GM23338 (cell line): ENCODE measurements around the gene RPEL1.

Source experiments
- CREB1 ChIP-seq: fragments of 250-450 bp; sonication (Bioruptor Pico); IDR thresholded peaks from 2 replicates; pipeline ENCODE4 v1.5.0; 2020; ENCODE audit warnings: low read depth, mild to moderate bottlenecking, moderate library complexity
- ETS1 ChIP-seq: IDR thresholded peaks from 2 replicates; pipeline ENCODE4 v1.6.1; 2016; ENCODE audit warnings: antibody characterized with exemption
- EZH2 ChIP-seq: fragments of 200-600 bp; sonication (generic); IDR thresholded peaks from one replicate; pipeline ENCODE4 v1.8.0; 2017; ENCODE audit warnings: antibody characterized with exemption, mild to moderate bottlenecking, low read depth; ENCODE audit not compliant: unreplicated experiment
- EZH2phosphoT487 ChIP-seq: fragments of 200-600 bp; sonication (generic); IDR thresholded peaks from one replicate; pipeline ENCODE4 v1.8.1; 2018; ENCODE audit warnings: antibody characterized with exemption; ENCODE audit not compliant: unreplicated experiment
- JUNB ChIP-seq: IDR thresholded peaks from one replicate; pipeline ENCODE4 v1.6.1; 2016; ENCODE audit warnings: antibody characterized with exemption; ENCODE audit not compliant: unreplicated experiment
- NANOG ChIP-seq: IDR thresholded peaks from 2 replicates; pipeline ENCODE4 v1.6.1; 2016; ENCODE audit warnings: antibody characterized with exemption, borderline replicate concordance
- POLR2AphosphoS5 ChIP-seq: IDR thresholded peaks from 2 replicates; pipeline ENCODE4 v1.6.1; 2016; ENCODE audit warnings: antibody characterized with exemption, low read depth
- REST ChIP-seq: IDR thresholded peaks from one replicate; pipeline ENCODE4 v1.6.1; 2018; ENCODE audit warnings: antibody characterized with exemption; ENCODE audit not compliant: unreplicated experiment
- STAT1 ChIP-seq: IDR thresholded peaks from one replicate; pipeline ENCODE4 v1.6.1; 2016; ENCODE audit warnings: antibody characterized with exemption; ENCODE audit not compliant: unreplicated experiment
- ZNF114 ChIP-seq: fragments of 250-450 bp; sonication (Bioruptor Pico); IDR thresholded peaks from 2 replicates; pipeline ENCODE4 v1.5.0; 2020; ENCODE audit warnings: mild to moderate bottlenecking, moderate library complexity
- ZNF331 ChIP-seq: fragments of 250-450 bp; sonication (Bioruptor Pico); IDR thresholded peaks from 2 replicates; pipeline ENCODE4 v1.5.0; 2020; ENCODE audit warnings: low read depth, mild to moderate bottlenecking, moderate library complexity
- TF ChIP-seq, protein P1 (sequence below), 2 experiments: fragments of 200-600 bp in 1 of 2; sonication (generic) in 1 of 2; conservative IDR thresholded peaks; 2 replicates each; pipeline versions ENCODE4 v1.5.1 to v1.6.1; 2016 to 2017; ENCODE audit warnings: antibody characterized with exemption in 2 of 2, low read depth in 2 of 2, mild to moderate bottlenecking in 2 of 2, moderate library complexity in 1 of 2
- TF ChIP-seq, protein P2 (sequence below): fragments of 250-450 bp; sonication (Bioruptor Pico); IDR thresholded peaks from 2 replicates; pipeline ENCODE4 v1.5.0; 2020; ENCODE audit warnings: mild to moderate bottlenecking, moderate library complexity

- TF ChIP-seq, protein P1, sequence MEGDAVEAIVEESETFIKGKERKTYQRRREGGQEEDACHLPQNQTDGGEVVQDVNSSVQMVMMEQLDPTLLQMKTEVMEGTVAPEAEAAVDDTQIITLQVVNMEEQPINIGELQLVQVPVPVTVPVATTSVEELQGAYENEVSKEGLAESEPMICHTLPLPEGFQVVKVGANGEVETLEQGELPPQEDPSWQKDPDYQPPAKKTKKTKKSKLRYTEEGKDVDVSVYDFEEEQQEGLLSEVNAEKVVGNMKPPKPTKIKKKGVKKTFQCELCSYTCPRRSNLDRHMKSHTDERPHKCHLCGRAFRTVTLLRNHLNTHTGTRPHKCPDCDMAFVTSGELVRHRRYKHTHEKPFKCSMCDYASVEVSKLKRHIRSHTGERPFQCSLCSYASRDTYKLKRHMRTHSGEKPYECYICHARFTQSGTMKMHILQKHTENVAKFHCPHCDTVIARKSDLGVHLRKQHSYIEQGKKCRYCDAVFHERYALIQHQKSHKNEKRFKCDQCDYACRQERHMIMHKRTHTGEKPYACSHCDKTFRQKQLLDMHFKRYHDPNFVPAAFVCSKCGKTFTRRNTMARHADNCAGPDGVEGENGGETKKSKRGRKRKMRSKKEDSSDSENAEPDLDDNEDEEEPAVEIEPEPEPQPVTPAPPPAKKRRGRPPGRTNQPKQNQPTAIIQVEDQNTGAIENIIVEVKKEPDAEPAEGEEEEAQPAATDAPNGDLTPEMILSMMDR (conservative IDR thresholded peaks at IDR 0.05; ENCODE audit: low read depth in 2 of 2) = peak in 1 of 2 experiments; percentile 10; a peak in 1 of 4 replicates
- TF ChIP-seq POLR2AphosphoS5 (no peak), CREB1 (no peak), EZH2phosphoT487 (no peak), EZH2 (no peak), REST (no peak), ZNF331 (CRISPR knock-in tag) (no peak), JUNB (no peak), STAT1 (no peak), ETS1 (no peak), ZNF114 (no peak), NANOG (no peak)
- TF ChIP-seq, protein P2, sequence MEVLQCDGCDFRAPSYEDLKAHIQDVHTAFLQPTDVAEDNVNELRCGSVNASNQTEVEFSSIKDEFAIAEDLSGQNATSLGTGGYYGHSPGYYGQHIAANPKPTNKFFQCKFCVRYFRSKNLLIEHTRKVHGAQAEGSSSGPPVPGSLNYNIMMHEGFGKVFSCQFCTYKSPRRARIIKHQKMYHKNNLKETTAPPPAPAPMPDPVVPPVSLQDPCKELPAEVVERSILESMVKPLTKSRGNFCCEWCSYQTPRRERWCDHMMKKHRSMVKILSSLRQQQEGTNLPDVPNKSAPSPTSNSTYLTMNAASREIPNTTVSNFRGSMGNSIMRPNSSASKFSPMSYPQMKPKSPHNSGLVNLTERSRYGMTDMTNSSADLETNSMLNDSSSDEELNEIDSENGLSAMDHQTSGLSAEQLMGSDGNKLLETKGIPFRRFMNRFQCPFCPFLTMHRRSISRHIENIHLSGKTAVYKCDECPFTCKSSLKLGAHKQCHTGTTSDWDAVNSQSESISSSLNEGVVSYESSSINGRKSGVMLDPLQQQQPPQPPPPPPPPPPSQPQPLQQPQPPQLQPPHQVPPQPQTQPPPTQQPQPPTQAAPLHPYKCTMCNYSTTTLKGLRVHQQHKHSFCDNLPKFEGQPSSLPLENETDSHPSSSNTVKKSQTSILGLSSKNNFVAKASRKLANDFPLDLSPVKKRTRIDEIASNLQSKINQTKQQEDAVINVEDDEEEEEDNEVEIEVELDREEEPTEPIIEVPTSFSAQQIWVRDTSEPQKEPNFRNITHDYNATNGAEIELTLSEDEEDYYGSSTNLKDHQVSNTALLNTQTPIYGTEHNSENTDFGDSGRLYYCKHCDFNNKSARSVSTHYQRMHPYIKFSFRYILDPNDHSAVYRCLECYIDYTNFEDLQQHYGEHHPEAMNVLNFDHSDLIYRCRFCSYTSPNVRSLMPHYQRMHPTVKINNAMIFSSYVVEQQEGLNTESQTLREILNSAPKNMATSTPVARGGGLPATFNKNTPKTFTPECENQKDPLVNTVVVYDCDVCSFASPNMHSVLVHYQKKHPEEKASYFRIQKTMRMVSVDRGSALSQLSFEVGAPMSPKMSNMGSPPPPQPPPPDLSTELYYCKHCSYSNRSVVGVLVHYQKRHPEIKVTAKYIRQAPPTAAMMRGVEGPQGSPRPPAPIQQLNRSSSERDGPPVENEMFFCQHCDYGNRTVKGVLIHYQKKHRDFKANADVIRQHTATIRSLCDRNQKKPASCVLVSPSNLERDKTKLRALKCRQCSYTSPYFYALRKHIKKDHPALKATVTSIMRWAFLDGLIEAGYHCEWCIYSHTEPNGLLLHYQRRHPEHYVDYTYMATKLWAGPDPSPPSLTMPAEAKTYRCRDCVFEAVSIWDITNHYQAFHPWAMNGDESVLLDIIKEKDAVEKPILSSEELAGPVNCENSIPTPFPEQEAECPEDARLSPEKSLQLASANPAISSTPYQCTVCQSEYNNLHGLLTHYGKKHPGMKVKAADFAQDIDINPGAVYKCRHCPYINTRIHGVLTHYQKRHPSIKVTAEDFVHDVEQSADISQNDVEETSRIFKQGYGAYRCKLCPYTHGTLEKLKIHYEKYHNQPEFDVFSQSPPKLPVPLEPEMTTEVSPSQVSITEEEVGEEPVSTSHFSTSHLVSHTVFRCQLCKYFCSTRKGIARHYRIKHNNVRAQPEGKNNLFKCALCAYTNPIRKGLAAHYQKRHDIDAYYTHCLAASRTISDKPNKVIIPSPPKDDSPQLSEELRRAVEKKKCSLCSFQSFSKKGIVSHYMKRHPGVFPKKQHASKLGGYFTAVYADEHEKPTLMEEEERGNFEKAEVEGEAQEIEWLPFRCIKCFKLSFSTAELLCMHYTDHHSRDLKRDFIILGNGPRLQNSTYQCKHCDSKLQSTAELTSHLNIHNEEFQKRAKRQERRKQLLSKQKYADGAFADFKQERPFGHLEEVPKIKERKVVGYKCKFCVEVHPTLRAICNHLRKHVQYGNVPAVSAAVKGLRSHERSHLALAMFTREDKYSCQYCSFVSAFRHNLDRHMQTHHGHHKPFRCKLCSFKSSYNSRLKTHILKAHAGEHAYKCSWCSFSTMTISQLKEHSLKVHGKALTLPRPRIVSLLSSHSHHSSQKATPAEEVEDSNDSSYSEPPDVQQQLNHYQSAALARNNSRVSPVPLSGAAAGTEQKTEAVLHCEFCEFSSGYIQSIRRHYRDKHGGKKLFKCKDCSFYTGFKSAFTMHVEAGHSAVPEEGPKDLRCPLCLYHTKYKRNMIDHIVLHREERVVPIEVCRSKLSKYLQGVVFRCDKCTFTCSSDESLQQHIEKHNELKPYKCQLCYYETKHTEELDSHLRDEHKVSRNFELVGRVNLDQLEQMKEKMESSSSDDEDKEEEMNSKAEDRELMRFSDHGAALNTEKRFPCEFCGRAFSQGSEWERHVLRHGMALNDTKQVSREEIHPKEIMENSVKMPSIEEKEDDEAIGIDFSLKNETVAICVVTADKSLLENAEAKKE (CRISPR knock-in tag) = no peak
Observed at GRCh38 chr10:103259989-103260388, 14.3 kb downstream of the RPEL1 start.
